Naive B cell (primary cell): Measurements from ENCODE around the gene RHBDD1. TPM values are rescaled to one million over a fixed set of nuclear protein-coding genes. Genes with fewer than 3 reads are reported as not detected.
A peak's percentile ranks its signal among the peaks of the same experiment; 100 is the strongest.

Experiments used
- ATAC-seq, 2 donors: fragments of 150-1000 bp; cut with Tn5 transposase; 2 replicates each; pipeline ENCODE4 v1.10.0; 2021; ENCODE audit warnings: low read depth in 2 of 2, mild to moderate bottlenecking in 2 of 2, moderate library complexity in 2 of 2
- DNase-seq: peaks from one replicate; pipeline ENCODE4 v3.0.0; 2022
- H3K27ac Mint-ChIP-seq, 6 donors: one replicate each; pipeline ENCODE4 v1.8.0; 2020 to 2022; ENCODE audit warnings: mild to moderate bottlenecking in 6 of 6, mixed read lengths in 6 of 6, moderate library complexity in 5 of 6, inconsistent platforms in 2 of 6
- H3K27me3 Mint-ChIP-seq, 3 donors: one replicate each; pipeline ENCODE4 v1.8.0; 2021 to 2022; ENCODE audit warnings: mixed read lengths in 3 of 3, mild to moderate bottlenecking in 1 of 3
- H3K36me3 Mint-ChIP-seq, 2 donors: one replicate each; pipeline ENCODE4 v1.8.0; 2020 to 2022; ENCODE audit warnings: mixed read lengths in 2 of 2, inconsistent platforms in 1 of 2, mild to moderate bottlenecking in 1 of 2
- H3K4me1 Mint-ChIP-seq, 3 donors: one replicate each; pipeline ENCODE4 v1.8.0; 2020 to 2022; ENCODE audit warnings: mixed read lengths in 3 of 3, inconsistent platforms in 1 of 3, mild to moderate bottlenecking in 1 of 3, moderate library complexity in 1 of 3
- H3K4me3 Mint-ChIP-seq, 8 donors: one replicate each; pipeline ENCODE4 v1.8.0; 2020 to 2022; ENCODE audit warnings: mild to moderate bottlenecking in 8 of 8, mixed read lengths in 8 of 8, moderate library complexity in 8 of 8, inconsistent platforms in 2 of 8
- H3K9me3 Mint-ChIP-seq, 7 donors: one replicate each; pipeline ENCODE4 v1.8.0; 2020 to 2022; ENCODE audit warnings: mixed read lengths in 7 of 7, mild to moderate bottlenecking in 5 of 7, inconsistent platforms in 2 of 7, moderate library complexity in 1 of 7
- polyA plus RNA-seq, 6 donors: library from polyadenylated mRNA; unstranded; fragments of 300-500 nt; fragmentation: Illumina TruSeq; gene quantifications; one replicate each; pipeline ENCODE4 v1.2.3, GENCODE V29; 2021; ENCODE audit warnings: low read depth in 6 of 6

The RHBDD1 gene
- polyA plus RNA-seq, 6 donors from 2014 or later, result 30.6 to 63.5 (median 49.6) TPM

- no peak for DNase-seq
These were observed 39.6 kb upstream of the RHBDD1 start for GRCh38 chr2:226796012-226796839.

GRCh38 chr2:226796840-226797288 is 39.0 kb upstream of the RHBDD1 start:
- no peaks in the 10 kb centered on the region for H3K36me3 Mint-ChIP-seq
- no peaks in the 10 kb centered on the region for H3K27me3 Mint-ChIP-seq
- H3K27ac Mint-ChIP-seq, result peak overlapping the region in 2 of 6 donors; percentile 13 to 33
- H3K9me3 Mint-ChIP-seq, result no peaks in the 10 kb centered on the region
- peak overlapping the region in 6 of 8 donors; percentile 29 to 85 (median 81) for H3K4me3 Mint-ChIP-seq
- DNase-seq (no peak), ATAC-seq (no peak)
- peaks cover 36 to 58% (median 56%) of the 10 kb centered on the region in 3 donors for H3K4me1 Mint-ChIP-seq

More at GRCh38 chr2:226796012-226796839, 39.6 kb upstream of the RHBDD1 start:
- no peaks in the 10 kb centered on the region for H3K27me3 Mint-ChIP-seq
- no peaks in the 10 kb centered on the region for H3K9me3 Mint-ChIP-seq
- H3K27ac Mint-ChIP-seq, result peak overlapping the region in 3 of 6 donors; percentile 13 to 30 (median 21)
- H3K4me3 Mint-ChIP-seq, result peak overlapping the region in 6 of 8 donors; percentile 3 to 85 (median 42)
- no peak for ATAC-seq
- peaks cover 32 to 52% (median 51%) of the 10 kb centered on the region in 3 donors for H3K4me1 Mint-ChIP-seq
- no peaks in the 10 kb centered on the region for H3K36me3 Mint-ChIP-seq

GRCh38 chr2:226797289-226797988 is 38.4 kb upstream of the RHBDD1 start:
- H3K27ac Mint-ChIP-seq, result peak overlapping the region in 2 of 6 donors; percentile 13 to 33
- peak overlapping the region; percentile 58 to 85 (median 76) for H3K4me3 Mint-ChIP-seq
- peaks cover 0 to under 1% (median 0%) of the 10 kb centered on the region in 3 donors for H3K27me3 Mint-ChIP-seq
- H3K36me3 Mint-ChIP-seq, result no peaks in the 10 kb centered on the region
- no peaks in the 10 kb centered on the region for H3K9me3 Mint-ChIP-seq
- peaks cover 34 to 54% (median 50%) of the 10 kb centered on the region in 3 donors for H3K4me1 Mint-ChIP-seq
- DNase-seq (no peak), ATAC-seq (no peak)

- Mint-ChIP-seq H3K4me1 (peaks cover 35 to 56% (median 48%) of the 10 kb centered on the region in 3 donors), H3K4me3 (peak overlapping the region; percentile 77 to 97 (median 94)), H3K27me3 (peaks cover 0 to 4% (median 0%) of the 10 kb centered on the region in 3 donors), H3K36me3 (no peaks in the 10 kb centered on the region), H3K9me3 (no peaks in the 10 kb centered on the region), H3K27ac (peak overlapping the region in 1 of 6 donors; percentile 74)
- no peak for DNase-seq
- no peak for ATAC-seq
These were observed 37.8 kb upstream of the RHBDD1 start for GRCh38 chr2:226797989-226798421.

GRCh38 chr2:226798422-226799210 is 37.2 kb upstream of the RHBDD1 start:
- DNase-seq (peak; percentile 58), ATAC-seq (peak; percentile 21 to 34)
- Mint-ChIP-seq H3K36me3 (no peaks in the 10 kb centered on the region), H3K27me3 (peaks cover 0 to 4% (median 0%) of the 10 kb centered on the region in 3 donors), H3K4me3 (peak overlapping the region; percentile 77 to 97 (median 94)), H3K4me1 (peaks cover 35 to 56% (median 47%) of the 10 kb centered on the region in 3 donors), H3K9me3 (no peaks in the 10 kb centered on the region), H3K27ac (peak overlapping the region; percentile 56 to 93 (median 75))

GRCh38 chr2:226799211-226799975 is 36.5 kb upstream of the RHBDD1 start, which contains the start of gene IRS1:
Gene IRS1, minus strand, starts transcription at chr2:226799820. Its CDS starts 1,082 bp downstream, at chr2:226798738.
- ATAC-seq, result peak; percentile 58 to 62
- Mint-ChIP-seq H3K27ac (peak within 1 kb of the TSS in 4 of 6 donors; percentile 72 to 92 (median 79)), H3K27me3 (peaks cover 2 to 5% (median 3%) of the 10 kb centered on the region in 3 donors)

GRCh38 chr2:226799976-226800940 is 35.6 kb upstream of the RHBDD1 start:
- peak overlapping the region; percentile 77 to 97 (median 92) for H3K4me3 Mint-ChIP-seq

More at GRCh38 chr2:226799211-226799975, 36.5 kb upstream of the RHBDD1 start, which contains the start of gene IRS1:
- peak within 1 kb of the TSS; percentile 77 to 97 (median 94) for H3K4me3 Mint-ChIP-seq
- no peaks in the 10 kb centered on the region for H3K36me3 Mint-ChIP-seq
- peak; percentile 60 for DNase-seq
- H3K4me1 Mint-ChIP-seq, result peaks cover 30 to 50% (median 40%) of the 10 kb centered on the region in 3 donors
- H3K9me3 Mint-ChIP-seq, result no peaks in the 10 kb centered on the region

GRCh38 chr2:226800941-226801784 is 34.7 kb upstream of the RHBDD1 start:
- ATAC-seq (peak; percentile 53 to 54), DNase-seq (peak; percentile 78)
- H3K27ac Mint-ChIP-seq, result peak overlapping the region; percentile 55 to 92 (median 77)
- peak overlapping the region; percentile 77 to 93 (median 92) for H3K4me3 Mint-ChIP-seq
- no peaks in the 10 kb centered on the region for H3K9me3 Mint-ChIP-seq
- peaks cover 6 to 9% (median 9%) of the 10 kb centered on the region in 3 donors for H3K27me3 Mint-ChIP-seq
- no peaks in the 10 kb centered on the region for H3K36me3 Mint-ChIP-seq
- peaks cover 26 to 42% (median 31%) of the 10 kb centered on the region in 3 donors for H3K4me1 Mint-ChIP-seq

More at GRCh38 chr2:226799976-226800940, 35.6 kb upstream of the RHBDD1 start:
- DNase-seq, result no peak
- ATAC-seq, result no peak
- Mint-ChIP-seq H3K27ac (peak overlapping the region in 5 of 6 donors; percentile 57 to 92 (median 76)), H3K36me3 (no peaks in the 10 kb centered on the region), H3K27me3 (peaks cover 6 to 8% (median 7%) of the 10 kb centered on the region in 3 donors), H3K4me1 (peaks cover 26 to 44% (median 35%) of the 10 kb centered on the region in 3 donors), H3K9me3 (no peaks in the 10 kb centered on the region)

- no peak for ATAC-seq
- Mint-ChIP-seq H3K27ac (peak overlapping the region in 1 of 6 donors; percentile 12), H3K9me3 (no peaks in the 10 kb centered on the region), H3K27me3 (peaks cover 17 to 22% (median 18%) of the 10 kb centered on the region in 3 donors), H3K4me3 (peak overlapping the region in 5 of 8 donors; percentile 2 to 77 (median 37)), H3K36me3 (no peaks in the 10 kb centered on the region), H3K4me1 (peaks cover 17 to 28% (median 19%) of the 10 kb centered on the region in 3 donors)
- DNase-seq, result peak; percentile 66
These were observed 33.3 kb upstream of the RHBDD1 start for GRCh38 chr2:226802573-226802972.

GRCh38 chr2:226803410-226803809 is 32.4 kb upstream of the RHBDD1 start:
- Mint-ChIP-seq H3K9me3 (no peaks in the 10 kb centered on the region), H3K27me3 (peaks cover 24 to 31% (median 26%) of the 10 kb centered on the region in 3 donors), H3K27ac (no peak overlapping the region), H3K4me1 (peaks cover 17 to 25% (median 17%) of the 10 kb centered on the region in 3 donors), H3K36me3 (no peaks in the 10 kb centered on the region), H3K4me3 (no peak overlapping the region)
- no peak for ATAC-seq
- no peak for DNase-seq
